Measurements from ENCODE around the gene ZNRF2. TPM values are rescaled to one million over a fixed set of nuclear protein-coding genes. Genes with fewer than 3 reads are reported as not detected.
"Not testable (repeated sequence)": the region's sequence is repeated elsewhere in the genome, so short reads cannot be mapped to it uniquely, and the experiment has no call there.

The ZNRF2 gene
- total RNA-seq, 4 donors from 2014 or later: 60.8 to 83.0 (median 69.6) TPM

DNA sequence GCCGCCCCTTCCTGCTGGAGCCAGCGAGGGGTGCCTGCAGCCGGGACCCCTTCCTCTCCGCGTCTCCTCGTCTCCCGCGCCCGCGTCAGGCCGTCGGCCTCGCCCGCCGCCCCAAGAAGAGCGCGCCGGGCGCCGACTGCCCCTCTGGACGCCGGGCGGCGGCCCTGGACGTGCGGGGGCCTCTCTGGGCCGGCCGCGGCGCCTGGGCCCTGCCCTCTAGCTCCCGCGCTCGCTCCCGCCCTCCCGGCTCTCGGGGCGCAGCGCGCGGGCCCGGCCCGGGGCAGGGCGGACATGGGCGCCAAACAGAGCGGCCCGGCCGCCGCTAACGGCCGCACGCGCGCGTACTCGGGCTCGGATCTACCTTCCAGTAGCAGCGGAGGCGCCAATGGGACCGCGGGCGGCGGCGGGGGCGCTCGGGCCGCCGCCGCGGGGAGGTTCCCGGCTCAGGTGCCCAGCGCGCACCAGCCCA, 704 bp downstream of the ZNRF2 start:
- Histone ChIP-seq H3K4me1 (peaks cover 5 to 57% (median 40%) of the 10 kb centered on the region in 4 donors), H3K27me3 (no peaks in the 10 kb centered on the region), H3K36me3 (no peaks in the 10 kb centered on the region), H3K27ac (peak overlapping the region; percentile 99 to 100 (median 100)), H3K9me3 (no peaks in the 10 kb centered on the region), H3K4me3 (peak overlapping the region; percentile 78 to 99 (median 96))
- 2% methylated on average over 27 of the region's 72 CpGs; no CpG with 5 or more reads in 1 of the 2 donors for WGBS, 2 donors (ENCODE audit: low coverage in 1 of 2)
- no peak for TF ChIP-seq EP300 (IDR thresholded peaks at IDR 0.05; ENCODE audit: low read depth)
- peak; percentile 54 for TF ChIP-seq POLR2A (IDR thresholded peaks at IDR 0.05)
- intact Hi-C loops (cut with DNase I; ENCODE audit: low total_unique reads) (no loop called here), in situ Hi-C loops (cut with MboI; ENCODE audit: low pct_ligation_motif_present in 1 of 4, low pct_unique_long_range_greater_than_20kb in 1 of 4, low sequenced_read_pairs in 3 of 4) (loop anchor here in 2 of 4 donors (10.0 to 25.0 kb wide), 2 partner anchors 120 to 177 kb away; no protein-coding TSS in a partner anchor)
- DNase-seq: peak; percentile 33

DNA sequence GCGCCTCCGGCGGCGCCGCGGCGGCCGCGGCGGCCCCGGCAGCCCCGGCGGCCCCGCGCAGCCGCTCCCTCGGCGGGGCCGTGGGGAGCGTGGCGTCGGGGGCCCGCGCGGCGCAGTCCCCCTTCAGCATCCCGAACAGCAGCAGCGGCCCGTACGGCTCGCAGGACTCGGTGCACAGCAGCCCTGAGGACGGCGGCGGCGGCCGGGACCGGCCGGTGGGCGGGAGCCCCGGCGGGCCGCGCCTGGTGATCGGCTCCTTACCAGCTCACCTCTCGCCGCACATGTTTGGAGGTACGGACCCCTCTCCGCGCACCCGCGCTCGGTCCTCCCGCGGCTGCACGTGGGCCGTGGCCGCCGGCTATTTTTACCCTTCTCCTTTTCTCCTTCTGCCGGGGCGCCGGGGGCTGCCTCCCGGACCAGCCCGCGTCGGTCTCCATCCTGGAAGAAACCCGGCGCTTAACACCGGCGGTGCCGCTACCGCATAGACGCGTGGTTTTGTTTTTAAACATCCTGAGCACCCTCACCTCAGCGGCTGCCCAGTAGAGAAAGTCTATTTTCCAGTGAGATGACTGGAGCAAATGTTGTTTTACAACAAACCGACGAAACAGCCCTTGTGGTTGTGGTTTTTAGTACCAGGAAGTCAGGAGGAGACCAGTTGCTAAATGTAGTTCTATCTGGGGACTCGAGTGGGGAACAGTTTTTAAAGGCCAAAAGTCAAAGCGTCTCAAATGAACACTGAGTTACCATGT, 1.3 kb downstream of the ZNRF2 start:
- intact Hi-C loops (cut with DNase I; ENCODE audit: low total_unique reads) (no loop called here), in situ Hi-C loops (cut with MboI; ENCODE audit: low pct_ligation_motif_present in 1 of 4, low pct_unique_long_range_greater_than_20kb in 1 of 4, low sequenced_read_pairs in 3 of 4) (loop anchor here in 2 of 4 donors (10.0 to 25.0 kb wide), 2 partner anchors 119 to 177 kb away; no protein-coding TSS in a partner anchor)
- Histone ChIP-seq H3K9me3 (no peaks in the 10 kb centered on the region), H3K27ac (peak overlapping the region; percentile 99 to 100 (median 100)), H3K36me3 (no peaks in the 10 kb centered on the region), H3K27me3 (no peaks in the 10 kb centered on the region), H3K4me3 (peak overlapping the region; percentile 86 to 99 (median 96)), H3K4me1 (peaks cover 5 to 63% (median 45%) of the 10 kb centered on the region in 4 donors)
- WGBS, 2 donors (ENCODE audit: low coverage in 1 of 2): 0% methylated on average over 2 to 34 of the region's 79 CpGs
- TF ChIP-seq, protein P1, sequence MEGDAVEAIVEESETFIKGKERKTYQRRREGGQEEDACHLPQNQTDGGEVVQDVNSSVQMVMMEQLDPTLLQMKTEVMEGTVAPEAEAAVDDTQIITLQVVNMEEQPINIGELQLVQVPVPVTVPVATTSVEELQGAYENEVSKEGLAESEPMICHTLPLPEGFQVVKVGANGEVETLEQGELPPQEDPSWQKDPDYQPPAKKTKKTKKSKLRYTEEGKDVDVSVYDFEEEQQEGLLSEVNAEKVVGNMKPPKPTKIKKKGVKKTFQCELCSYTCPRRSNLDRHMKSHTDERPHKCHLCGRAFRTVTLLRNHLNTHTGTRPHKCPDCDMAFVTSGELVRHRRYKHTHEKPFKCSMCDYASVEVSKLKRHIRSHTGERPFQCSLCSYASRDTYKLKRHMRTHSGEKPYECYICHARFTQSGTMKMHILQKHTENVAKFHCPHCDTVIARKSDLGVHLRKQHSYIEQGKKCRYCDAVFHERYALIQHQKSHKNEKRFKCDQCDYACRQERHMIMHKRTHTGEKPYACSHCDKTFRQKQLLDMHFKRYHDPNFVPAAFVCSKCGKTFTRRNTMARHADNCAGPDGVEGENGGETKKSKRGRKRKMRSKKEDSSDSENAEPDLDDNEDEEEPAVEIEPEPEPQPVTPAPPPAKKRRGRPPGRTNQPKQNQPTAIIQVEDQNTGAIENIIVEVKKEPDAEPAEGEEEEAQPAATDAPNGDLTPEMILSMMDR (IDR thresholded peaks at IDR 0.05): peak in 2 of 5 experiments; percentile 10 to 22
- TF ChIP-seq POLR2AphosphoS5 (IDR thresholded peaks at IDR 0.05) (peak in 2 of 3 donors; percentile 16 to 56), EP300 (IDR thresholded peaks at IDR 0.05; ENCODE audit: low read depth) (no peak), POLR2A (IDR thresholded peaks at IDR 0.05) (peak; percentile 47)
- DNase-seq: peak; percentile 52

DNA sequence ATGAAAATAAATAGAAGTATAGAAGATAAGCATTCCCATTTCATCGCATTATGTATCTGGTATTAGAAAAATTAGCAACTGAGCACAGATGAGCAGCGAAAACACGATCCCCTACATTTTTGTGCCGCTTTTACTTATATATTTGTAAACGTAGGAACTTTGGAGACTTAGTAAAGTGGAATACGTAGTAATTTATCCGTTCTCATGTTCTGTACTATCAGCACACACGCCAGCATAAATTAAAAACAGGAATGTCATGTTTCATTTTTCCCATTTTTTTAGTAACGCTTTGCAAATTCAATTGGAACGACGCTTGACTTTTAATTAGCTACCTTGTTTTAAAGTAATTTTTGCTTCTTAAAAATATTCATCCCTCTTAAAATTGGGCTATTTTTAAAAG, 2.4 kb downstream of the ZNRF2 start:
- in situ Hi-C loops (cut with MboI; ENCODE audit: low pct_ligation_motif_present in 1 of 4, low pct_unique_long_range_greater_than_20kb in 1 of 4, low sequenced_read_pairs in 3 of 4): loop anchor here in 2 of 4 donors (10.0 to 25.0 kb wide), 2 partner anchors 118 to 176 kb away; no protein-coding TSS in a partner anchor

DNA sequence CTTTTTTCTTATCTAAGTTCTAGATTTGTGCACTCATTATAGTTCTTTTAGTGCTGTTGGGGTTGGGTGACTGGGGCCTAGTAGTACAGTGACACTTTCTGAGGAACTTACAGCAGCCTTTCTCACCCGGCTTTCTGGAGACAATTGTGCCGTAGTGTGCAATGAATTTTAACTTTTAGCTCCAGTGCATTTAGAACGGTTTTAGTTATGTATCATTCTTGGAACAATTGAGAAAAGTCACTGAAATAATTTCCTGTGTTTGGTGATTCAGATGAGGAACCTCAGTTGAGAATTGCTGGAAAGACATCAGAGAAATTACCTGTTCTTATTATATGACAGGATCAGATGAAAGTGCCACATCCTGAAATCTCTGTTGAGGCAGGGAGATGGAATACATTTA, 3.2 kb downstream of the ZNRF2 start:
- 20 to 31% methylated on average over 3 of the region's 3 CpGs for WGBS, 2 donors (ENCODE audit: low coverage in 1 of 2)
- DNase-seq; H3K36me3 ChIP-seq; intact Hi-C loops (cut with DNase I; ENCODE audit: low total_unique reads); H3K9me3 ChIP-seq; H3K27me3 ChIP-seq: not testable (repeated sequence)
- H3K27ac ChIP-seq: peak overlapping the region; percentile 29 to 100 (median 100)
- H3K4me3 ChIP-seq: peak overlapping the region in 2 of 4 donors; percentile 98 to 99
- H3K4me1 ChIP-seq: peaks cover under 1 to 67% (median 47%) of the 10 kb centered on the region in 4 donors
- in situ Hi-C loops (cut with MboI; ENCODE audit: low pct_ligation_motif_present in 1 of 4, low pct_unique_long_range_greater_than_20kb in 1 of 4, low sequenced_read_pairs in 3 of 4): loop anchor here in 2 of 4 donors (10.0 to 25.0 kb wide), 2 partner anchors 117 to 175 kb away; no protein-coding TSS in a partner anchor

More for the DNA sequence above, 2.4 kb downstream of the ZNRF2 start:
- Histone ChIP-seq H3K4me3 (peak overlapping the region; percentile 4 to 99 (median 96)), H3K36me3 (no peaks in the 10 kb centered on the region), H3K27me3 (no peaks in the 10 kb centered on the region), H3K9me3 (no peaks in the 10 kb centered on the region), H3K4me1 (peaks cover 5 to 65% (median 52%) of the 10 kb centered on the region in 4 donors), H3K27ac (peak overlapping the region; percentile 99 to 100 (median 100))
- intact Hi-C loops (cut with DNase I; ENCODE audit: low total_unique reads): no loop called here
- 49 to 53% methylated on average over 11 of the region's 11 CpGs for WGBS, 2 donors (ENCODE audit: low coverage in 1 of 2)
- no peak for DNase-seq
- TF ChIP-seq, protein P1 (IDR thresholded peaks at IDR 0.05): no peak
- no peak for TF ChIP-seq POLR2AphosphoS5 (IDR thresholded peaks at IDR 0.05)
- no peak for TF ChIP-seq EP300 (IDR thresholded peaks at IDR 0.05; ENCODE audit: low read depth)
- TF ChIP-seq POLR2A (IDR thresholded peaks at IDR 0.05): no peak

DNA sequence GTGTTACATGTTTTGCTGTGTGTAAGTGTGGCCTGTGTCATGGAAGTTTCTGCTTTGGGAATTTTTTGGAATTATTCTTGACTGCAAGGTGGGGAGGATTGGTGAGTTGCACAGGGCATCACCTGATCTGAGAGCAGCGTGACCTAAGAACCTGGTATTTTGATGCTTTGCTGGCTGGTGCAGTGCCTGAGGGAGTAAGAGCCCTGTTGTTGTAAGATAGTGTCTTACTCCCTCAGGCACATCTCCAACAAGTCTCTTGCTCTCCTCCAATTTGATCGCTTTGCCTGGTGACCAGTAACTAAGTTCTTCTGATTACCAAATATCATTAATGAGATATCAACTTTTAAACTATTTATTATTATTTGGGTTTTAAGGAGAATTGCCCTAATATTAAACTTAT, 5.2 kb downstream of the ZNRF2 start:
- intact Hi-C loops (cut with DNase I; ENCODE audit: low total_unique reads): not testable (repeated sequence)
- H3K4me1 ChIP-seq: peaks cover 0 to 57% (median 42%) of the 10 kb centered on the region in 4 donors
- WGBS, 2 donors (ENCODE audit: low coverage in 1 of 2): 91 to 100% methylated on average over 1 to 2 of the region's 2 CpGs

More for the DNA sequence above, 5.2 kb downstream of the ZNRF2 start:
- not testable (repeated sequence) for H3K4me3 ChIP-seq, H3K27me3 ChIP-seq, DNase-seq, H3K36me3 ChIP-seq, H3K9me3 ChIP-seq
- peak overlapping the region; percentile 46 to 100 (median 66) for H3K27ac ChIP-seq
- in situ Hi-C loops (cut with MboI; ENCODE audit: low pct_ligation_motif_present in 1 of 4, low pct_unique_long_range_greater_than_20kb in 1 of 4, low sequenced_read_pairs in 3 of 4): loop anchor here in 2 of 4 donors (10.0 to 25.0 kb wide), 2 partner anchors 115 to 173 kb away; no protein-coding TSS in a partner anchor

Measured in transverse colon (tissue), 4 donors.